Activated CD4-positive, alpha-beta T cell treated with anti-CD3 and anti-CD28 coated beads for 36 hours (primary cell): Measurements from ENCODE around the gene FAM227A. TPM values are rescaled to one million over a fixed set of nuclear protein-coding genes. Genes with fewer than 3 reads are reported as not detected.

Experiments used
- ATAC-seq: fragments of 200-7000 bp; cut with Tn5 transposase; one replicate; pipeline ENCODE4 v1.10.0; 2021; ENCODE audit warnings: mild to moderate bottlenecking, moderate library complexity
- CTCF ChIA-PET: fragments of 350-600 bp; sonication (Branson Sonifier 250); formaldehyde crosslinking; loops from one replicate; lab custom pipeline; 2021; ENCODE audit warnings: antibody characterized with exemption; lab: Charles Lee
- POLR2A ChIA-PET: fragments of 350-600 bp; sonication (Branson Sonifier 250); formaldehyde crosslinking; loops from one replicate; lab custom pipeline; 2021; ENCODE audit warnings: antibody characterized with exemption, inconsistent platforms; lab: Charles Lee
- DNase-seq: peaks from one replicate; pipeline ENCODE4 v3.0.0-alpha.2; 2020
- H3K27ac Mint-ChIP-seq: one replicate; pipeline ENCODE4 v1.8.0; 2021; ENCODE audit warnings: mixed read lengths
- H3K27me3 Mint-ChIP-seq: one replicate; pipeline ENCODE4 v1.8.0; 2021; ENCODE audit warnings: mixed read lengths
- H3K36me3 Mint-ChIP-seq: one replicate; pipeline ENCODE4 v1.8.0; 2021; ENCODE audit warnings: low read depth, mixed read lengths
- H3K4me1 Mint-ChIP-seq: one replicate; pipeline ENCODE4 v1.8.0; 2021; ENCODE audit warnings: mixed read lengths
- H3K4me3 Mint-ChIP-seq: one replicate; pipeline ENCODE4 v1.8.0; 2021; ENCODE audit warnings: mild to moderate bottlenecking, moderate library complexity, mixed read lengths
- H3K9me3 Mint-ChIP-seq: one replicate; pipeline ENCODE4 v1.8.0; 2021; ENCODE audit warnings: low read depth, mixed read lengths
- intact Hi-C, 2 experiments: fragments of 100-400 bp; cut with DNase I in 1 of 2; cut with micrococcal nuclease in 1 of 2; formaldehyde crosslinking; loops; one replicate each; pipeline versions ENCODE4 v1.14.2 to v1.15.1; 2022 to 2024; cut with DNase I, micrococcal nuclease
- total RNA-seq, 2 experiments: library from RNA; stranded (reverse); gene quantifications; one replicate each; pipeline ENCODE4 v1.2.3, GENCODE V29; 2021

FAM227A gene
- total RNA-seq = under 1 TPM; 0.30 to 0.63 TPM

DNA sequence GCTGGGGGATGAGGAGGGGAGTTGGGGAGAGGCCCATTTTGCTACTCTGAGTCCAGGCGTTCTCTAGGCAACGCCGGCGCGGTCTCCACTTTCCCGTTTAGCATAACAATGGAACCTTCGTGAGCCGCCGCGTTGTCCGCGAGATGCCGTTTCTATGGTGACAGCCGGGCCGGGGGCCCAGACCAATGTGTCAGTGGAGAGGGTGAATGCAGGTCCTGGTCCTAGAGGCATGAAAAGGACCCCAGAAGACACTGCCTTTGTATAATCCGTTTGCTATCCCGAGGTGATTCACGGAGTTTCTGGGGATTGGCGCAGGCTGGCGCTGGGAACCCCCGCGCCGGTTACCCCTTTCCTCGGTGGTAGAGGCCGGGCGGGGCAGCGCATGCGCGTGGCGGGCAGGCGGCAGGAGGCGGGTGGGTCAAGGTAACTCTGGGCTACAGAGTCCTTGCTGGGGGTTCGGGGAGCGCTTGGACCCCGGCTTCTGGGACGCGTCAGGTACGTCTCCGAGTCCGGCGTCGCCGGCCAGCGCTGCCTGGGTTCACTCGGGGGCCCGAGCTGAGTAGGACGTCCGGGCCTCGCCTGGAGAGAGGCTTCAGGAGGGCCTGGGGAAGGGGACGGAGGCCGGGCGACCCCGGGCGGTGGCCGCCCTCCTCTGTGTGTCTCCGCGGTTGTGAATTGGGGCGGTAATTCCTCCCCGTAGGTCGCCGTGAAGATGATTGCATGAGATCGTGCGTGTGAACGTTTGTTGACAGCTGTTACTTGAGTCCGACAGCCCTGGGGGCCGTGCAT lies at the start of gene FAM227A, which contains the start of gene CBY1:
Gene FAM227A, minus strand, starts transcription at position 137 of the 789 bp plus-strand sequence. CDS start 6,224 bp downstream, outside the sequence.
Gene CBY1, plus strand, starts transcription at position 383 of the 789 bp plus-strand sequence. CDS start 11,417 bp downstream, outside the sequence.
- no peaks in the 10 kb centered on the region for H3K27me3 Mint-ChIP-seq

GRCh38 chr22:38705235-38706100 lies 49.3 kb upstream of the FAM227A start, which contains the start of gene GTPBP1:
TSS of gene GTPBP1 (plus strand) at chr22:38705944. CDS start at chr22:38705956, 12 bp downstream.
- intact Hi-C loops = loop anchor here (1.0 to 10.0 kb wide), 19 partner anchors 23 to 1642 kb away; partner anchors contain the start of genes CBY1 (in 2 of the 2), DDX17 (in 2 of the 2), FAM227A (in 2 of the 2) and ADSL (in 1 of the 2)
- Mint-ChIP-seq H3K27me3 (no peaks in the 10 kb centered on the region), H3K4me3 (peak within 1 kb of the TSS; percentile 93), H3K27ac (peak within 1 kb of the TSS; percentile 97), H3K4me1 (peaks cover 53% of the 10 kb centered on the region), H3K36me3 (peaks cover 34% of the 10 kb centered on the region), H3K9me3 (no peaks in the 10 kb centered on the region)
- ChIA-PET POLR2A (interaction anchor here (0.6 to 1.0 kb wide), 6 partner anchors 9 to 721 kb away, joined by 3 to 7 read pairs (median 3); partner anchors contain the start of genes SOX10 and TOMM22), CTCF (interaction anchor here (0.6 to 3.1 kb wide), 7 partner anchors 18 to 1474 kb away, joined by 3 to 13 read pairs (median 4); partner anchors contain the start of genes MIEF1 and TOMM22)
- ATAC-seq (peak; percentile 89), DNase-seq (peak; percentile 98)

More for the DNA sequence above, at the start of gene FAM227A, which contains the start of gene CBY1:
- ChIA-PET POLR2A (interaction anchor here (2.5 kb wide), 1 partner anchor 25 kb away, joined by 13 read pairs; the partner anchor contains the start of gene TOMM22), CTCF (no interaction called here)
- DNase-seq = peak; percentile 89
- Mint-ChIP-seq H3K27ac (peak within 1 kb of the TSS; percentile 93), H3K9me3 (no peaks in the 10 kb centered on the region), H3K4me3 (peak within 1 kb of the TSS; percentile 79), H3K36me3 (no peaks in the 10 kb centered on the region), H3K4me1 (peaks cover 11% of the 10 kb centered on the region)
- intact Hi-C loops = loop anchor here (1.0 to 5.0 kb wide), 13 partner anchors 24 to 476 kb away; partner anchors contain the start of genes GTPBP1 (in 2 of the 2), TOMM22 (in 2 of the 2), CSNK1E (in 1 of the 2) and DDX17 (in 1 of the 2)
- ATAC-seq = peak; percentile 83

- intact Hi-C loops = loop anchor here (1.0 to 10.0 kb wide), 19 partner anchors 22 to 1643 kb away; partner anchors contain the start of genes CBY1 (in 2 of the 2), DDX17 (in 2 of the 2), FAM227A (in 2 of the 2) and ADSL (in 1 of the 2)
- Mint-ChIP-seq H3K4me1 (peaks cover 48% of the 10 kb centered on the region), H3K9me3 (no peaks in the 10 kb centered on the region), H3K4me3 (peak overlapping the region; percentile 93), H3K36me3 (peaks cover 32% of the 10 kb centered on the region), H3K27me3 (no peaks in the 10 kb centered on the region), H3K27ac (peak overlapping the region; percentile 97)
- DNase-seq (no peak), ATAC-seq (no peak)
- ChIA-PET POLR2A (interaction anchor here (1.0 kb wide), 1 partner anchor 22 kb away, joined by 7 read pairs; the partner anchor contains the start of gene TOMM22), CTCF (interaction anchor here (3.1 kb wide), 1 partner anchor 23 kb away, joined by 13 read pairs; the partner anchor contains the start of gene TOMM22)
Measured at GRCh38 chr22:38704654-38705234, 48.6 kb upstream of the FAM227A start.

DNA sequence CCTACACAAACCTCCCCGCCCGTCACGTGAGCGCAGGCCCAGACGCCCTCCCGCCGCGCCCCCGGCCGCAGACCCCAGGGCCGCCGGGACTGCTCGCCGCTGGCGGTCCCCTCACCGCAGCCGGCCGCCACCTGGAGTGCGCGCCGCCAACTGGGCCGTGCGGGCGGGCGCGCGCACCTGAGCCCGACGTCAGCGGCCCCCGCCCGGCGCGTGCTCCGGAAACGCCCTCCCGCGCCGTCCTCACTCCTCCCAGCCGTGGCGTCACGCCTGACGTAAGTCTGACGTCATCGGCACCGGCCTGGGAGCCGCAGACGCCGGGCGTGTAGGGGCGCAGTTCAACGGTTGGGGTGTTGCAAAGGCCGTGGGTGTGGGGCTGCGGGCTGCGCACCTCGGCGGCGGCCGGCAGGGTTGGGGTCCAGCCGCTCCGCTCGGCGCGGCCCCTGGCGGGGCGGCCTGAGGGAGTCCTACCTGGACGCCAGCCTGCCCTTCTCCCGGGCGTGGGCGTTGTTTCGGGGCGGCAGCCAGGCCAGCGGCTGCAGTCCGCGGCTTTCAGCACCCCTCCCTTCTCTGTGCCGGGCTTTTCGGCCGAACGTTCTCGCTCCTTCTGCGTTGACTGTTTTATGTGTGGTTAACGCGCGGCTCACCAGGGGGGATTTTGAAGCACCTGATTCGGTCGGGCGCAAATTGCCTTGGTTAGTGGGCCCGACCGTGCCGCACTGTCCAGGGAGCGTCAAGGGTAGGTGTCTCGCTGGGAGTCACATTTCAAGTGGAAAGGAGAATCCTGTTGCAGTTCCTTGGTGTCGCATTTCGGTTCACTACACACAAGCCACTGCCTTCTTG lies 44.8 kb upstream of the FAM227A start, which contains the start of gene JOSD1:
Gene JOSD1, minus strand, starts transcription at position 155 of the 840 bp plus-strand sequence. CDS start 956 bp downstream, outside the sequence.
- H3K4me1 Mint-ChIP-seq = peaks cover 55% of the 10 kb centered on the region
- H3K27me3 Mint-ChIP-seq = no peaks in the 10 kb centered on the region
- intact Hi-C loops = loop anchor here in 1 of 2 experiments (1.0 to 10.0 kb wide), 11 partner anchors 20 to 1092 kb away; partner anchors contain the start of genes ATF4, CBX6, CBX7 and CBY1
- peak; percentile 99 for DNase-seq
- peaks cover 35% of the 10 kb centered on the region for H3K36me3 Mint-ChIP-seq
- H3K4me3 Mint-ChIP-seq = peak within 1 kb of the TSS; percentile 95
- H3K27ac Mint-ChIP-seq = peak within 1 kb of the TSS; percentile 99
- ATAC-seq = peak; percentile 16
- ChIA-PET POLR2A (interaction anchor here (2.2 kb wide), 1 partner anchor 19 kb away, joined by 13 read pairs; the partner anchor contains the start of gene TOMM22), CTCF (interaction anchor here (3.4 kb wide), 1 partner anchor 18 kb away, joined by 34 read pairs; the partner anchor contains the start of gene TOMM22)
- no peaks in the 10 kb centered on the region for H3K9me3 Mint-ChIP-seq

- ChIA-PET CTCF (interaction anchor here (1.0 to 3.4 kb wide), 3 partner anchors 18 to 53 kb away, joined by 3 to 34 read pairs (median 4); partner anchors contain the start of gene TOMM22), POLR2A (interaction anchor here (2.2 kb wide), 1 partner anchor 18 kb away, joined by 13 read pairs; the partner anchor contains the start of gene TOMM22)
- intact Hi-C loops = loop anchor here in 1 of 2 experiments (1.0 to 10.0 kb wide), 7 partner anchors 44 to 1092 kb away; partner anchors contain the start of genes ATF4, CBX7, CBY1 and CSNK1E
- ATAC-seq (no peak), DNase-seq (no peak)
- Mint-ChIP-seq H3K27ac (peak overlapping the region; percentile 95), H3K9me3 (no peaks in the 10 kb centered on the region), H3K36me3 (peaks cover 37% of the 10 kb centered on the region), H3K4me3 (peak overlapping the region; percentile 95), H3K4me1 (peaks cover 59% of the 10 kb centered on the region), H3K27me3 (no peaks in the 10 kb centered on the region)
Measured at GRCh38 chr22:38700270-38700788, 44.1 kb upstream of the FAM227A start.

DNA sequence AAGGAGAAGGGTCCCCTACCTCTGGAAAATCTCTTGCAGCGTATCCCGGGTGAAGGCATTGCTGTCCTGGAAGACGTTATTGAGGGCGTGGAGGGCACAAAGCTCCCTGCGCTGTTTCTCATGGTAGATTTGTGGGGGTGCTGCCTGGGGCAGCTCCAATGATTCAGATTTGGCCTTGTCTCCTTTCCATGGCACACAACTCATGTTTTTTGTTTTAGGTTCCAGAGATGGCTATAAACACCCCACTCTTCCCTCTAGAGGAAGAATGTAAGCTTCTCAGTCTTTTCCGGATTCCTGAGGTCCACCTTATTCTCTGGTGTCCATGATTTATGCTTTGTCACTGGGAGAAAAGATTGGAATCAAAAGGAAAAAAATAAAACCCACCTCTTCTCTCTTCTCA lies 43.6 kb upstream of the FAM227A start:
- Mint-ChIP-seq H3K27me3 (no peaks in the 10 kb centered on the region), H3K4me1 (peaks cover 60% of the 10 kb centered on the region), H3K36me3 (peaks cover 42% of the 10 kb centered on the region), H3K4me3 (peak overlapping the region; percentile 95), H3K9me3 (no peaks in the 10 kb centered on the region), H3K27ac (peak overlapping the region; percentile 95)
- ChIA-PET POLR2A (interaction anchor here (0.8 to 2.2 kb wide), 2 partner anchors 16 to 18 kb away, joined by 3 to 13 read pairs; partner anchors contain the start of gene TOMM22), CTCF (interaction anchor here (1.0 to 3.4 kb wide), 4 partner anchors 17 to 53 kb away, joined by 3 to 34 read pairs (median 4); partner anchors contain the start of gene TOMM22)
- ATAC-seq (no peak), DNase-seq (no peak)
- intact Hi-C loops = loop anchor here in 1 of 2 experiments (1.0 to 10.0 kb wide), 7 partner anchors 43 to 1091 kb away; partner anchors contain the start of genes ATF4, CBX7, CBY1 and CSNK1E

- Mint-ChIP-seq H3K27ac (peak overlapping the region; percentile 95), H3K4me3 (peak overlapping the region; percentile 95), H3K36me3 (peaks cover 45% of the 10 kb centered on the region), H3K27me3 (no peaks in the 10 kb centered on the region), H3K9me3 (no peaks in the 10 kb centered on the region), H3K4me1 (peaks cover 57% of the 10 kb centered on the region)
- ATAC-seq = no peak
- no peak for DNase-seq
- intact Hi-C loops = no loop called here
- ChIA-PET POLR2A (interaction anchor here (0.8 to 2.2 kb wide), 2 partner anchors 15 to 17 kb away, joined by 3 to 13 read pairs; partner anchors contain the start of gene TOMM22), CTCF (interaction anchor here (0.6 to 3.4 kb wide), 6 partner anchors 17 to 493 kb away, joined by 3 to 34 read pairs (median 3); partner anchors contain the start of gene TOMM22)
Measured at GRCh38 chr22:38699143-38699542, 43.0 kb upstream of the FAM227A start.

DNA sequence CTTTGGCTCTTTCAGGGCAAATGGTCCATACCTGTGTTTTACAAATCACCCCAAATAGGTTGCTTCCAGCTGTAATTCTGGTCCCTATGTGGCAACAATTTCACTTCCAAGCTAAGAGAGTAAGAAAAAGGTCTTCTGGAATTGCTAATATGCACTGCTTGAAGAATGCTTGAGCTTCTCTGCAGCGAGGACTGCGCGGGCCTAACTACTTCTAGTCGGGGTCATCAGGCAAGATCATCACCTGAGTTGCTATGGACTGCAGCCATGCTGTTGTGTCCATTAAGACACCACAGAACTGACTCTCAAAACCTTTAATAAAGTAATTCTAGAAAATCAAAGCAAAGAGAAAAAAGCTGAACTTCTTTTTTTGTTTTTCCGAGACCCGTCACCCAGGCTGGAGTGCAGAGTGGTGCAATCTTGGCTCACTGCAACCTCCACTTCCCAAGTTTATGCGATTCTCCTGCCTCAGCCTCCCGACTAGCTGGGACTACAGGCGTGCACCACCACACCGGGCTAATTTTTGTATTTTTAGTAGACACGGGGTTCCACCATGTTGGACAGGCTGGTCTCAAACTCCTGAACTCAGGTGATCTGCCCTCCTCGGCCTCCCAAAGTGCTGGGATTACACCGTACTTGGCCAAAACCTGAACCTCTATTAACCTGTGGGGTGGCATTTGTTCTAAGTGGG lies 42.4 kb upstream of the FAM227A start:
- Mint-ChIP-seq H3K36me3 (peaks cover 49% of the 10 kb centered on the region), H3K4me3 (peak overlapping the region; percentile 95), H3K27me3 (no peaks in the 10 kb centered on the region), H3K4me1 (peaks cover 55% of the 10 kb centered on the region), H3K27ac (peak overlapping the region; percentile 95), H3K9me3 (no peaks in the 10 kb centered on the region)
- no peak for ATAC-seq
- intact Hi-C loops = no loop called here
- CTCF ChIA-PET = interaction anchor here (0.6 to 3.4 kb wide), 5 partner anchors 9 to 492 kb away, joined by 3 to 34 read pairs (median 3); partner anchors contain the start of gene TOMM22
- no peak for DNase-seq
- POLR2A ChIA-PET = interaction anchor here (0.6 to 2.2 kb wide), 3 partner anchors 16 to 730 kb away, joined by 3 to 13 read pairs (median 8); partner anchors contain the start of gene TOMM22
